ENCODE measurements around the gene SLC35G1. TPM values are rescaled to one million over a fixed set of nuclear protein-coding genes. Genes with fewer than 3 reads are reported as not detected.

SLC35G1 gene
- total RNA-seq, 2 donors from 2014 or later: 0.68 to 10.0 TPM

DNA sequence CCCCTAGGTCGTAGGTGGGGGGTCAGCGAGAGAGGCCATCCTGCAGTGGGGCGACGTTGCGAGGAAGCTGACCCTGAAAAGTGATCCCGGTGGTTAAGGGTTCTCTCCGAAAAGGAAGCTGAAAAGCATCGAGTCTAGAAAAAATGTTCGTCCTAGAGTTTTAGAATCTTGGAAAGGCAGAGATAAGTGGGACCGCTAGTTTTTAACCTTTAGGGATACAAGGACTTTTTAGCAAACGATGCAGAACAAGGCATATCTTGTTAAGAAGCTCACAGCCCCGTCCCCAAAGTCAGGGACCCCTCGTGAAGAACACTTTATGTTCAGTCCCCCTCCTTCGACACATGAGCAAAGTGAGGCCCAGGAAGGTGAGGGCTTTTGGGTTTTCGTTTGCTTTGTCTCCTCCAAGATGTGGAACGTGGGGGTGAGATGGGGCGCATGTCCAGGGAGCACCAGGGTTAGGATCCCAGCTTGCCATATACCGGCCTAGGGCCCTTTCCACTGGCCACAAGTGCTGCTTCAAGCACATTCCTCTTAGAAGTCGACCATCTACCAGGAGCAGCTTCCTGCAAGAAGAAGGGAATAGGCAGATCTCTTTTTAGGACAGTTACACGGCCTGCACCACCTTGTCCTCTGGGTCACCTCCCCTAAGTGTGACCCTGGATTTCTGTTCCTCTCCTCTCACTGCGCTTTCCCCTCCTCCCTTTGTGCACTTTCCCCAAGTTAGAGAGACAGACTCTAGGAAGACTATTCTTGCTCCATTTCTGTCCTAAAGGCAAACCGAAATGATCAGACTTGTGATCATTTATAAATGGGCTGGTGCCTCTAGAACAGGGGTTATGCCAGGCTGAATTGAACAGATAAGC, 969 bp downstream of the SLC35G1 start:
- H3K4me1 ChIP-seq (ENCODE audit: control insufficient read depth in 1 of 2, low read depth in 2 of 2): peaks cover 0 to 6% of the 10 kb centered on the region in 2 donors
- no peak overlapping the region for H3K27ac ChIP-seq
- no peaks in the 10 kb centered on the region for H3K9me3 ChIP-seq
- TF ChIP-seq, protein P1, sequence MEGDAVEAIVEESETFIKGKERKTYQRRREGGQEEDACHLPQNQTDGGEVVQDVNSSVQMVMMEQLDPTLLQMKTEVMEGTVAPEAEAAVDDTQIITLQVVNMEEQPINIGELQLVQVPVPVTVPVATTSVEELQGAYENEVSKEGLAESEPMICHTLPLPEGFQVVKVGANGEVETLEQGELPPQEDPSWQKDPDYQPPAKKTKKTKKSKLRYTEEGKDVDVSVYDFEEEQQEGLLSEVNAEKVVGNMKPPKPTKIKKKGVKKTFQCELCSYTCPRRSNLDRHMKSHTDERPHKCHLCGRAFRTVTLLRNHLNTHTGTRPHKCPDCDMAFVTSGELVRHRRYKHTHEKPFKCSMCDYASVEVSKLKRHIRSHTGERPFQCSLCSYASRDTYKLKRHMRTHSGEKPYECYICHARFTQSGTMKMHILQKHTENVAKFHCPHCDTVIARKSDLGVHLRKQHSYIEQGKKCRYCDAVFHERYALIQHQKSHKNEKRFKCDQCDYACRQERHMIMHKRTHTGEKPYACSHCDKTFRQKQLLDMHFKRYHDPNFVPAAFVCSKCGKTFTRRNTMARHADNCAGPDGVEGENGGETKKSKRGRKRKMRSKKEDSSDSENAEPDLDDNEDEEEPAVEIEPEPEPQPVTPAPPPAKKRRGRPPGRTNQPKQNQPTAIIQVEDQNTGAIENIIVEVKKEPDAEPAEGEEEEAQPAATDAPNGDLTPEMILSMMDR (IDR thresholded peaks at IDR 0.05): no peak
- H3K4me3 ChIP-seq: peak overlapping the region; percentile 73
- no peaks in the 10 kb centered on the region for H3K27me3 ChIP-seq (replicated peaks; ENCODE audit: insufficient read depth)
- no peak for ATAC-seq (ENCODE audit: insufficient number of reproducible peaks, low FRiP score, low read depth)
- no peak for DNase-seq (ENCODE audit: low spot score)
- no peaks in the 10 kb centered on the region for H3K36me3 ChIP-seq

GRCh38 chr10:93897070-93897780, 3.4 kb downstream of the SLC35G1 start:
- TF ChIP-seq, protein P1 (IDR thresholded peaks at IDR 0.05): no peak
- H3K9me3 ChIP-seq: no peaks in the 10 kb centered on the region
- no peak overlapping the region for H3K27ac ChIP-seq
- no peak overlapping the region for H3K4me3 ChIP-seq
- DNase-seq (ENCODE audit: low spot score): no peak
- peaks cover 0 to 6% of the 10 kb centered on the region in 2 donors for H3K4me1 ChIP-seq (ENCODE audit: control insufficient read depth in 1 of 2, low read depth in 2 of 2)
- no peak for ATAC-seq (ENCODE audit: insufficient number of reproducible peaks, low FRiP score, low read depth)
- no peaks in the 10 kb centered on the region for H3K27me3 ChIP-seq (replicated peaks; ENCODE audit: insufficient read depth)
- no peaks in the 10 kb centered on the region for H3K36me3 ChIP-seq

GRCh38 chr10:93899109-93899508, 5.3 kb downstream of the SLC35G1 start:
- peaks cover 0 to 6% of the 10 kb centered on the region in 2 donors for H3K4me1 ChIP-seq (ENCODE audit: control insufficient read depth in 1 of 2, low read depth in 2 of 2)
- H3K27ac ChIP-seq: no peak overlapping the region
- no peaks in the 10 kb centered on the region for H3K9me3 ChIP-seq
- DNase-seq (ENCODE audit: low spot score) (no peak), ATAC-seq (ENCODE audit: insufficient number of reproducible peaks, low FRiP score, low read depth) (no peak)
- TF ChIP-seq, protein P1 (IDR thresholded peaks at IDR 0.05): no peak
- H3K36me3 ChIP-seq: no peaks in the 10 kb centered on the region
- no peaks in the 10 kb centered on the region for H3K27me3 ChIP-seq (replicated peaks; ENCODE audit: insufficient read depth)
- no peak overlapping the region for H3K4me3 ChIP-seq

DNA sequence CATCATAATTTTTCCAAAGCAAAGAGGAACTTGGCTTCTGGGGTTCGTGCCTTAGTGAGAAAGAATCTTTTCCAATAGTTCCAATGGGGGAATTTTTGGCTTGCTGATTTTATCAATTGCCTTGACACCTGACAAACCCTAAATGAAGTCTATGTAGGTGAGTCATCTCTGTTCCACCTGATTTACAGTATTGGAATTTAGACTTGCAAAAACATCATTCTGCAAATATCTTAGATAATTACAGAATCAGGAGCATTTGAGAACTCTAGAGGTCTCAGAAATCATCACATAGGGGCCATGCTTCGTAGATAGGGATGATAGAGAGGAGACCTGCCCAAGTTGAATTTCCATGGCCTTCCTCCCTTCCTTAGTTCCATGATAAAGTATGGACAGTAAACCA, 9.3 kb downstream of the SLC35G1 start:
- H3K4me1 ChIP-seq (ENCODE audit: control insufficient read depth in 1 of 2, low read depth in 2 of 2): no peaks in the 10 kb centered on the region
- no peak for ATAC-seq (ENCODE audit: insufficient number of reproducible peaks, low FRiP score, low read depth)
- no peaks in the 10 kb centered on the region for H3K9me3 ChIP-seq

GRCh38 chr10:93904901-93905300, 11.1 kb downstream of the SLC35G1 start:
- TF ChIP-seq, protein P1 (IDR thresholded peaks at IDR 0.05): no peak
- ATAC-seq (ENCODE audit: insufficient number of reproducible peaks, low FRiP score, low read depth): no peak
- Histone ChIP-seq H3K9me3 (no peaks in the 10 kb centered on the region), H3K27ac (no peak overlapping the region), H3K36me3 (no peaks in the 10 kb centered on the region), H3K4me3 (no peak overlapping the region), H3K4me1 (ENCODE audit: control insufficient read depth in 1 of 2, low read depth in 2 of 2) (no peaks in the 10 kb centered on the region), H3K27me3 (replicated peaks; ENCODE audit: insufficient read depth) (no peaks in the 10 kb centered on the region)
- DNase-seq (ENCODE audit: low spot score): no peak

More for the DNA sequence above, 9.3 kb downstream of the SLC35G1 start:
- TF ChIP-seq, protein P1 (IDR thresholded peaks at IDR 0.05): no peak
- Histone ChIP-seq H3K4me3 (no peak overlapping the region), H3K27ac (no peak overlapping the region), H3K36me3 (no peaks in the 10 kb centered on the region), H3K27me3 (replicated peaks; ENCODE audit: insufficient read depth) (no peaks in the 10 kb centered on the region)
- DNase-seq (ENCODE audit: low spot score): no peak
